Endothelial cell of umbilical vein (primary cell): Measurements from ENCODE around the gene PLPP1. TPM values are rescaled to one million over a fixed set of nuclear protein-coding genes. Genes with fewer than 3 reads are reported as not detected.

Source experiments
- BruUV-seq: library from RNA; stranded (reverse); fragments of 400-500 nt; replicated peaks from 2 replicates; lab custom pipeline; 2021; lab: Mats Ljungman, UMichigan
- CTCF ChIA-PET: fragments of 300-600, 350-600 bp; sonication (Branson Sonifier 250); formaldehyde crosslinking; loops from one replicate; lab custom pipeline; 2021; ENCODE audit warnings: antibody characterized with exemption, inconsistent platforms; lab: Charles Lee
- POLR2A ChIA-PET: fragments of 300-600, 350-600 bp; sonication (Branson Sonifier 250); formaldehyde crosslinking; loops from one replicate; lab custom pipeline; 2021; ENCODE audit warnings: antibody characterized with exemption, inconsistent platforms; lab: Charles Lee
- DNase-seq: peaks from one replicate; pipeline ENCODE4 v3.0.0-alpha.2; 2011; ENCODE audit warnings: low read depth, low spot score
- FAIRE-seq: peaks from 2 replicates; lab custom pipeline; 2011; peaks lifted over from hg19 to GRCh38; lab: Jason Lieb, UNC
- H2AFZ ChIP-seq: 2 replicates; pipeline ENCODE4 v1.6.0; 2012; ENCODE audit warnings: low read depth, low read length, control low read depth, inconsistent platforms
- H3K27ac ChIP-seq: 2 replicates; pipeline ENCODE4 v1.5.1; 2011; ENCODE audit warnings: low read depth, mild to moderate bottlenecking, control low read depth, low read length, moderate library complexity; ENCODE audit not compliant: insufficient read depth
- H3K27me3 ChIP-seq, 2 experiments: 2 replicates each; pipeline versions ENCODE4 v1.6.0 to v1.6.1; 2011; ENCODE audit warnings: low read length in 2 of 2, mixed read lengths in 1 of 2; ENCODE audit not compliant: control insufficient read depth in 2 of 2, insufficient read depth in 2 of 2
- H3K36me3 ChIP-seq, 2 experiments: 2 replicates in 1 of 2; 3 replicates in 1 of 2; pipeline ENCODE4 v1.5.1; 2011; ENCODE audit warnings: low read length in 2 of 2, mild to moderate bottlenecking in 1 of 2, moderate library complexity in 1 of 2; ENCODE audit not compliant: control insufficient read depth in 2 of 2, insufficient read depth in 2 of 2; ENCODE audit errors: extremely low read depth in 1 of 2
- H3K4me1 ChIP-seq: 3 replicates; pipeline ENCODE4 v1.5.1; 2011; ENCODE audit warnings: mild to moderate bottlenecking, low read length; ENCODE audit not compliant: control insufficient read depth, insufficient read depth; ENCODE audit errors: extremely low read depth
- H3K4me2 ChIP-seq: 2 replicates; pipeline ENCODE4 v1.6.1; 2011; ENCODE audit warnings: low read length, control low read depth, mixed read lengths; ENCODE audit not compliant: insufficient read depth
- H3K4me3 ChIP-seq, 3 experiments: fragments of 200-600 bp in 1 of 3; sonication (generic), shearing (Covaris generic) in 1 of 3; replicated peaks in 1 of 3; 2 replicates each; pipeline ENCODE4 v1.5.1; 2011 to 2016; ENCODE audit warnings: control low read depth in 3 of 3, low read length in 3 of 3, mild to moderate bottlenecking in 2 of 3, inconsistent platforms in 1 of 3, low read depth in 1 of 3, moderate library complexity in 1 of 3; ENCODE audit not compliant: insufficient read depth in 1 of 3
- H3K79me2 ChIP-seq: 2 replicates; pipeline ENCODE4 v1.6.0; 2012; ENCODE audit warnings: low read length, inconsistent platforms; ENCODE audit not compliant: control insufficient read depth, insufficient read depth
- H3K9ac ChIP-seq: replicated peaks from 2 replicates; pipeline ENCODE3; 2011; ENCODE audit warnings: low read length, control low read depth; ENCODE audit not compliant: insufficient read depth; ENCODE audit errors: extremely low read depth
- H3K9me1 ChIP-seq: replicated peaks from 3 replicates; pipeline ENCODE4 v1.6.0; 2011; ENCODE audit warnings: mild to moderate bottlenecking, low read length; ENCODE audit not compliant: control insufficient read depth, insufficient read depth; ENCODE audit errors: extremely low read depth
- H3K9me3 ChIP-seq: replicated peaks from 2 replicates; pipeline ENCODE4 v1.5.1; 2012; ENCODE audit warnings: low read length, inconsistent platforms; ENCODE audit not compliant: control insufficient read depth, insufficient read depth
- H4K20me1 ChIP-seq: replicated peaks from 2 replicates; pipeline ENCODE3; 2011; ENCODE audit warnings: mild to moderate bottlenecking, low read length; ENCODE audit not compliant: control insufficient read depth, insufficient read depth; ENCODE audit errors: extremely low read depth
- CTCF ChIP-seq, 2 donors: IDR thresholded peaks; 1 replicate in 1 of 2; 2 replicates in 1 of 2; pipeline ENCODE4 v1.5.1; 2011; ENCODE audit warnings: low read length in 2 of 2, mild to moderate bottlenecking in 2 of 2, moderate library complexity in 2 of 2, control low read depth in 1 of 2, inconsistent platforms in 1 of 2, low read depth in 1 of 2; ENCODE audit not compliant: insufficient read depth in 1 of 2; ENCODE audit errors: extremely low read depth in 1 of 2
- EZH2 ChIP-seq: IDR thresholded peaks from 2 replicates; pipeline ENCODE4 v1.6.1; 2012; ENCODE audit warnings: borderline replicate concordance, low read depth, mild to moderate bottlenecking, moderate library complexity, low read length, inconsistent platforms; ENCODE audit not compliant: severe bottlenecking
- FOS ChIP-seq: IDR thresholded peaks from 2 replicates; pipeline ENCODE4 v1.6.1; 2011; ENCODE audit warnings: mild to moderate bottlenecking, low read length, moderate library complexity, borderline replicate concordance; ENCODE audit not compliant: insufficient read depth
- GATA2 ChIP-seq: IDR thresholded peaks from 2 replicates; pipeline ENCODE4 v1.7.0; 2011; ENCODE audit warnings: low read depth, mild to moderate bottlenecking, moderate library complexity, mixed read lengths, low read length; ENCODE audit not compliant: insufficient read length, insufficient read depth
- JUN ChIP-seq: IDR thresholded peaks from 2 replicates; pipeline ENCODE4 v1.6.1; 2011; ENCODE audit warnings: borderline replicate concordance, low read depth; ENCODE audit not compliant: insufficient read length, insufficient read depth
- MAX ChIP-seq: IDR thresholded peaks from 2 replicates; pipeline ENCODE4 v1.6.1; 2011; ENCODE audit not compliant: insufficient read depth, insufficient read length
- MYC ChIP-seq: IDR thresholded peaks from one replicate; pipeline ENCODE4 v1.6.1; 2011; ENCODE audit warnings: mild to moderate bottlenecking, low read depth, low read length
- POLR2A ChIP-seq: IDR thresholded peaks from 2 replicates; pipeline ENCODE4 v1.6.1; 2012; ENCODE audit warnings: low read depth, mild to moderate bottlenecking, control low read depth, low read length
- POLR2AphosphoS5 ChIP-seq: IDR thresholded peaks from 2 replicates; pipeline ENCODE4 v1.6.1; 2012; ENCODE audit warnings: low read depth, mild to moderate bottlenecking, control low read depth, low read length, moderate library complexity; ENCODE audit not compliant: insufficient read depth
- dilution Hi-C: fragments of 300-500 bp; cut with MboI; formaldehyde crosslinking; loops from one replicate; pipeline ENCODE4 v1.15.0; 2019; ENCODE audit warnings: low sequenced_read_pairs; ENCODE audit not compliant: extremely low pct_ligation_motif_present
- intact Hi-C: fragments of 100-400 bp; cut with micrococcal nuclease; formaldehyde crosslinking; loops from one replicate; pipeline ENCODE4 v1.10.0; 2022
- polyA plus RNA-seq, 4 experiments: library from polyadenylated mRNA; depleted of rRNA in 3 of 4; stranded (reverse) in 3 of 4; unstranded in 1 of 4; fragments of >200 nt; gene quantifications; 2 replicates each; pipeline versions ENCODE4 v1.2.1 to v1.2.3, GENCODE V29; 2011 to 2012; ENCODE audit warnings: missing spikeins in 1 of 4
- total RNA-seq: library from RNA; stranded (reverse); gene quantifications from 2 replicates; pipeline ENCODE4 v1.2.3, GENCODE V29; 2021

The PLPP1 gene
- total and polyA plus RNA-seq, 2 donors (not counting 3 experiments of a cell fraction or from before 2014, with no cell fraction given) = 14.3 to 25.9 TPM

- TF ChIP-seq JUN = no peak
- no peak for TF ChIP-seq EZH2
- no peak for TF ChIP-seq MYC
- no peak for TF ChIP-seq FOS
- TF ChIP-seq CTCF (IDR thresholded peaks at IDR 0.05; ENCODE audit: extremely low read depth in 1 of 2, insufficient read depth in 1 of 2, low read depth in 1 of 2, low read length in 2 of 2) = no peak
- H4K20me1 ChIP-seq = no peaks in the 10 kb centered on the region
- H3K4me3 ChIP-seq = no peak overlapping the region
- no peak overlapping the region for H3K4me2 ChIP-seq
- ChIA-PET POLR2A (no interaction called here), CTCF (interaction anchor here (1.1 to 1.6 kb wide), 2 partner anchors 19 to 38 kb away, joined by 3 read pairs; no protein-coding TSS in a partner anchor)
- no TSS peak for BruUV-seq
- H3K36me3 ChIP-seq = no peaks in the 10 kb centered on the region
- H3K9me3 ChIP-seq = no peaks in the 10 kb centered on the region
- no peak overlapping the region for H3K27ac ChIP-seq
- H3K79me2 ChIP-seq = no peaks in the 10 kb centered on the region
- no peaks in the 10 kb centered on the region for H3K27me3 ChIP-seq
- H3K9me1 ChIP-seq = no peaks in the 10 kb centered on the region
- no peak overlapping the region for H2AFZ ChIP-seq
- DNase-seq (no peak), FAIRE-seq (no peak)
- dilution Hi-C loops (no loop called here), intact Hi-C loops (no loop called here)
- H3K4me1 ChIP-seq = no peaks in the 10 kb centered on the region
- no peak overlapping the region for H3K9ac ChIP-seq
These were observed 30.0 kb upstream of the PLPP1 start for GRCh38 chr5:55564721-55565120.

- Histone ChIP-seq H3K4me1 (no peaks in the 10 kb centered on the region), H3K27me3 (peaks cover 0 to 6% of the 10 kb centered on the region in 2 experiments), H3K9me1 (no peaks in the 10 kb centered on the region), H2AFZ (no peak overlapping the region), H3K27ac (no peak overlapping the region), H3K79me2 (no peaks in the 10 kb centered on the region), H4K20me1 (no peaks in the 10 kb centered on the region), H3K9me3 (no peaks in the 10 kb centered on the region), H3K4me3 (no peak overlapping the region), H3K4me2 (no peak overlapping the region), H3K9ac (no peak overlapping the region), H3K36me3 (no peaks in the 10 kb centered on the region)
- no peak for FAIRE-seq
- dilution Hi-C loops = no loop called here
- CTCF ChIA-PET = interaction anchor here (0.6 kb wide), 1 partner anchor 84 kb away, joined by 3 read pairs; no protein-coding TSS in a partner anchor
- intact Hi-C loops = no loop called here
- no TSS peak for BruUV-seq
- POLR2A ChIA-PET = no interaction called here
- TF ChIP-seq MAX (no peak), FOS (no peak), EZH2 (no peak), JUN (no peak), GATA2 (no peak), POLR2A (no peak), MYC (no peak), CTCF (IDR thresholded peaks at IDR 0.05; ENCODE audit: extremely low read depth in 1 of 2, insufficient read depth in 1 of 2, low read depth in 1 of 2, low read length in 2 of 2) (no peak), POLR2AphosphoS5 (no peak)
- no peak for DNase-seq
These were observed 23.7 kb upstream of the PLPP1 start for GRCh38 chr5:55558484-55558883.
